ENCODE data around the gene TSSK3.

GRCh38 chr1:32361308-32361673 lies 1.0 kb upstream of the TSSK3 start:
- TF ChIP-seq POLR2A (IDR thresholded peaks at IDR 0.05) (no peak), CTCF (IDR thresholded peaks at IDR 0.05 in 4 of 5, conservative IDR thresholded peaks at IDR 0.05 in 1 of 5) (no peak)

All from gastrocnemius medialis (tissue), 4 donors.